ENCODE data around the gene NEK9.

DNA sequence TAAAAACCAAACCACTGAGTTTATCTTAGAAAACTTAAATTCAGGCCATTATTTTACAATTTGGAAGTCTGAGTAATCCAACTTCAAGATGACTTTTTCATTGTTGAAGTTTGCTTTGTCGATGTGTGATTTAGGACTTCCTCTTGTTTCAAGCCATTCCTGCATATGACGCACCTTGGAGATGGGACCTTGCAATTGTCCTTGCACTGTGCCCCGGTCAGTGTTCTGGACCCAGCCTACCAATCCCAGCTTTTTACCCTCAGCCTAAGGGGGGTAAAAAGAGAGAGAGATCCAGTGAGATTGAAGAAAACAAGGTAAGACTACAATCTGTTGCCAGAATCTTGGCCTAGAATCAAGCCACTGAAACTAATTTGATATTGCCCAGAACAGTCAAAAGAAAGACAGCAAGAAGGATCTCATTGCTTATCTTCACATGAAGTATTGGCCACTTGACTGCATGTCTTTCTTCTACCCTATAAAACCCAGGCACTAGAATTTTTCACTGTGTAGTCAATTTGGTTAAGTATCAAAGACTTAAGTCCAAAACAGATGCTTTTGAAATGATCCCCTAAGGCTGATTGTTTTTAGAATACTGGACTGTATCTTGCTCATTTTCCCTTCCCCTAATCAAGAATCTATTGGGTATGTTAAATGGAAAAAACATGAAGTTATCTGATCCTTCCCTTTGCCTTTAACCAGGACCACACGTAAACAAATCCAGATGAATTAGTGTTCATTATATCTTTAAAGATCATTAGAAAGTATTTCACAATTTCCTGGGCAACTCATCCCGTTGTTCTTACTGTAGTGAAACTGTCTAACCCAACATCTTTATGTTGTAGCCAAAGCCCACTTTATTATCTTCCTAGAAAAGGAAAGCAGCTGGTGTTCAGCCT lies 73.2 kb downstream of the NEK9 start:
- TF ChIP-seq POLR2A (IDR thresholded peaks at IDR 0.05) (no peak), EP300 (IDR thresholded peaks at IDR 0.05) (no peak)
- TF ChIP-seq, protein P1, sequence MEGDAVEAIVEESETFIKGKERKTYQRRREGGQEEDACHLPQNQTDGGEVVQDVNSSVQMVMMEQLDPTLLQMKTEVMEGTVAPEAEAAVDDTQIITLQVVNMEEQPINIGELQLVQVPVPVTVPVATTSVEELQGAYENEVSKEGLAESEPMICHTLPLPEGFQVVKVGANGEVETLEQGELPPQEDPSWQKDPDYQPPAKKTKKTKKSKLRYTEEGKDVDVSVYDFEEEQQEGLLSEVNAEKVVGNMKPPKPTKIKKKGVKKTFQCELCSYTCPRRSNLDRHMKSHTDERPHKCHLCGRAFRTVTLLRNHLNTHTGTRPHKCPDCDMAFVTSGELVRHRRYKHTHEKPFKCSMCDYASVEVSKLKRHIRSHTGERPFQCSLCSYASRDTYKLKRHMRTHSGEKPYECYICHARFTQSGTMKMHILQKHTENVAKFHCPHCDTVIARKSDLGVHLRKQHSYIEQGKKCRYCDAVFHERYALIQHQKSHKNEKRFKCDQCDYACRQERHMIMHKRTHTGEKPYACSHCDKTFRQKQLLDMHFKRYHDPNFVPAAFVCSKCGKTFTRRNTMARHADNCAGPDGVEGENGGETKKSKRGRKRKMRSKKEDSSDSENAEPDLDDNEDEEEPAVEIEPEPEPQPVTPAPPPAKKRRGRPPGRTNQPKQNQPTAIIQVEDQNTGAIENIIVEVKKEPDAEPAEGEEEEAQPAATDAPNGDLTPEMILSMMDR (IDR thresholded peaks at IDR 0.05): no peak
